ENCODE data around the gene SLC46A1. TPM values are rescaled to one million over a fixed set of nuclear protein-coding genes. Genes with fewer than 3 reads are reported as not detected.

The SLC46A1 gene
- polyA plus RNA-seq, 3 donors: 1.5 to 6.3 (median 1.7) TPM

DNA sequence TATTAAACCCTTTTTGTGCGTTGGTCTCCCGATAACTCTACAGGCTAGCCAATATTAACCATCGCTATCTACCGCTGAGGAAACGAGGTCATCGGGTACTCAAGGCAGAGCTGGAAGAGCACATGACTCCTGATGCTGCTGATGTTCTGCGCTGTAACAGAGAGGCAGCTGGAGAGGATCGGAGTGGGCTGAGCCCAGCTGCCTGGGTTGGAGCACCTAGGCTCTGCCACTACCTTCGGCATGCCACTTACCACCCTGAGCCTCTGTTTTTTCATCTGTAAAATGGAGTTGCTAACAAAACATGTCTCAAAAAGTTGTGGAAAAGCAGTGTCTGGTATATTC, 432 bp upstream of the SLC46A1 start:
- Mint-ChIP-seq H3K36me3 (peaks cover 4 to 11% of the 10 kb centered on the region in 2 donors), H3K9me3 (no peaks in the 10 kb centered on the region), H3K4me1 (peaks cover 42% of the 10 kb centered on the region), H3K27me3 (ENCODE audit: low read depth in 3 of 3) (peaks cover 0 to 6% (median 2%) of the 10 kb centered on the region in 3 donors), H3K4me3 (peak overlapping the region; percentile 62 to 86), H3K27ac (peak overlapping the region in 1 of 7 donors; percentile 7)
- Histone ChIP-seq H3K4me1 (ENCODE audit: control insufficient read depth in 1 of 2, insufficient read depth in 2 of 2, low read length in 2 of 2) (peaks cover 35 to 49% of the 10 kb centered on the region in 2 donors), H3K4me3 (replicated peaks in 1 of 3; ENCODE audit: low read depth in 2 of 3, low read length in 3 of 3) (peak overlapping the region; percentile 2 to 87 (median 78)), H3K79me2 (ENCODE audit: insufficient read depth, low read length) (no peaks in the 10 kb centered on the region), H3K9ac (ENCODE audit: insufficient read depth, low read length, poor library complexity, severe bottlenecking) (peak overlapping the region; percentile 68), H3K27ac (ENCODE audit: low read depth in 1 of 2, low read length in 2 of 2) (no peak overlapping the region), H4K20me1 (ENCODE audit: insufficient read depth, low read length) (no peaks in the 10 kb centered on the region), H3K27me3 (ENCODE audit: control insufficient read depth in 2 of 2, insufficient read depth in 2 of 2, low read length in 2 of 2) (no peaks in the 10 kb centered on the region), H3K9me3 (replicated peaks in 1 of 2; ENCODE audit: control insufficient read depth in 1 of 2, insufficient read depth in 1 of 2, low read length in 2 of 2) (no peaks in the 10 kb centered on the region), H3K36me3 (replicated peaks in 1 of 2; ENCODE audit: control insufficient read depth in 1 of 2, insufficient read depth in 2 of 2, low read length in 2 of 2) (no peaks in the 10 kb centered on the region), H3K4me2 (replicated peaks; ENCODE audit: extremely low read depth, low read length, poor library complexity, severe bottlenecking) (peak overlapping the region; percentile 96), H2AFZ (ENCODE audit: insufficient read depth, low read depth, low read length, poor library complexity, severe bottlenecking) (peak overlapping the region; percentile 98)
- TF ChIP-seq, protein P1, sequence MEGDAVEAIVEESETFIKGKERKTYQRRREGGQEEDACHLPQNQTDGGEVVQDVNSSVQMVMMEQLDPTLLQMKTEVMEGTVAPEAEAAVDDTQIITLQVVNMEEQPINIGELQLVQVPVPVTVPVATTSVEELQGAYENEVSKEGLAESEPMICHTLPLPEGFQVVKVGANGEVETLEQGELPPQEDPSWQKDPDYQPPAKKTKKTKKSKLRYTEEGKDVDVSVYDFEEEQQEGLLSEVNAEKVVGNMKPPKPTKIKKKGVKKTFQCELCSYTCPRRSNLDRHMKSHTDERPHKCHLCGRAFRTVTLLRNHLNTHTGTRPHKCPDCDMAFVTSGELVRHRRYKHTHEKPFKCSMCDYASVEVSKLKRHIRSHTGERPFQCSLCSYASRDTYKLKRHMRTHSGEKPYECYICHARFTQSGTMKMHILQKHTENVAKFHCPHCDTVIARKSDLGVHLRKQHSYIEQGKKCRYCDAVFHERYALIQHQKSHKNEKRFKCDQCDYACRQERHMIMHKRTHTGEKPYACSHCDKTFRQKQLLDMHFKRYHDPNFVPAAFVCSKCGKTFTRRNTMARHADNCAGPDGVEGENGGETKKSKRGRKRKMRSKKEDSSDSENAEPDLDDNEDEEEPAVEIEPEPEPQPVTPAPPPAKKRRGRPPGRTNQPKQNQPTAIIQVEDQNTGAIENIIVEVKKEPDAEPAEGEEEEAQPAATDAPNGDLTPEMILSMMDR (IDR thresholded peaks at IDR 0.05): no peak
- intact Hi-C loops (cut with micrococcal nuclease): no loop called here
- DNase-seq: no peak
- WGBS (ENCODE audit: insufficient coverage): 36% methylated on average over 7 of the region's 9 CpGs

DNA sequence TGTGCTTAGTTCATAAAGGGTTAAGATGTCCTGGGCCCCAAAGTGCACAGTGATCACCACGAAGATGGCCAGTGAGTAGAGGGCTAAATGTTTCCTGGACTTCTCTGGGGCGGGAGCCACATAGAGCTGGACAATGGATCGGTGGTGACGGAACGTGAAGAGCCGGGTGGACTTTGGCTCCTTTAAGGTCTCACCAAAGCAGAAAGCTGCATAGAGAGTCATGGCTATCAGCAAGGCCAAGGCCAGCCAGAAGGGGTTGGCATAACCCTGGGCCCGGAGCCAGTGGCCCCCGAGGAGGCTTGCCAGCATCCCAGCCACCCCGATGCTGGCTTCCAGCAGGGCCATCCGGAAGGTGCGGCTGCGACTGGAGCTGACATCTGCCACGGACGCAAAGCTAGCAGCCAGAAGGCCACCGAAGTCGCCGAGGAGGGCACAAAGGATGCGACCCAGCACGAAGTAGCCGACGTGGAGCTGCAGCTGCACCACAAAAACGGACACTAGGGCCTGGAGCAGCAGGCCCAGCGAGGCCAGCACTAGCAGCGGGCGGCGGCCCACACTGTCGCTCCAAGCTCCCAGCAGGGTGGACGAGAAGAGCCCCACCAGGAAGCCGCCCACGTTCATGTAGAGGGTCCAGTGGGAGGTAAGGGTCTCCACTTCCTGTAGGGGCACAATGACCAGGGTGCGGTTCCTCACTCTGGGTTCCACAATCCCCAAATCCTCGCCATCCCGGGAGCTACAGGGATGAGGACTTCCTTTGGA, 1.0 kb downstream of the SLC46A1 start:
- DNase-seq: no peak
- H3K4me2 ChIP-seq (replicated peaks; ENCODE audit: extremely low read depth, low read length, poor library complexity, severe bottlenecking): peak overlapping the region; percentile 96
- H3K4me1 Mint-ChIP-seq: peaks cover 42% of the 10 kb centered on the region
- H3K27ac Mint-ChIP-seq: peak overlapping the region in 1 of 7 donors; percentile 33
- TF ChIP-seq, protein P1 (IDR thresholded peaks at IDR 0.05): no peak
- intact Hi-C loops (cut with micrococcal nuclease): no loop called here
- peak overlapping the region; percentile 68 for H3K9ac ChIP-seq (ENCODE audit: insufficient read depth, low read length, poor library complexity, severe bottlenecking)
- H3K27me3 ChIP-seq (ENCODE audit: control insufficient read depth in 2 of 2, insufficient read depth in 2 of 2, low read length in 2 of 2): no peaks in the 10 kb centered on the region
- no peaks in the 10 kb centered on the region for H3K9me3 Mint-ChIP-seq
- no peak overlapping the region for H3K27ac ChIP-seq (ENCODE audit: low read depth in 1 of 2, low read length in 2 of 2)
- H2AFZ ChIP-seq (ENCODE audit: insufficient read depth, low read depth, low read length, poor library complexity, severe bottlenecking): peak overlapping the region; percentile 98
- H3K4me3 ChIP-seq (replicated peaks in 1 of 3; ENCODE audit: low read depth in 2 of 3, low read length in 3 of 3): peak overlapping the region; percentile 45 to 87 (median 78)
- H3K9me3 ChIP-seq (replicated peaks in 1 of 2; ENCODE audit: control insufficient read depth in 1 of 2, insufficient read depth in 1 of 2, low read length in 2 of 2): no peaks in the 10 kb centered on the region
- peaks cover 35 to 49% of the 10 kb centered on the region in 2 donors for H3K4me1 ChIP-seq (ENCODE audit: control insufficient read depth in 1 of 2, insufficient read depth in 2 of 2, low read length in 2 of 2)
- peaks cover 6 to 19% of the 10 kb centered on the region in 2 donors for H3K36me3 Mint-ChIP-seq
- peak overlapping the region; percentile 81 to 88 for H3K4me3 Mint-ChIP-seq
- peaks cover 0 to 3% of the 10 kb centered on the region in 2 donors for H3K36me3 ChIP-seq (replicated peaks in 1 of 2; ENCODE audit: control insufficient read depth in 1 of 2, insufficient read depth in 2 of 2, low read length in 2 of 2)
- no peaks in the 10 kb centered on the region for H4K20me1 ChIP-seq (ENCODE audit: insufficient read depth, low read length)
- WGBS (ENCODE audit: insufficient coverage): 90% methylated on average over 32 of the region's 33 CpGs
- H3K79me2 ChIP-seq (ENCODE audit: insufficient read depth, low read length): no peaks in the 10 kb centered on the region
- H3K27me3 Mint-ChIP-seq (ENCODE audit: low read depth in 3 of 3): peaks cover 0 to 8% (median 2%) of the 10 kb centered on the region in 3 donors

Data from CD14-positive monocyte (primary cell).